ENCODE results near the gene FHIP1A. TPM values are rescaled to one million over a fixed set of nuclear protein-coding genes. Genes with fewer than 3 reads are reported as not detected.

FHIP1A gene
- total and polyA plus RNA-seq, 2 donors (not counting 3 experiments of a cell fraction or from before 2014, with no cell fraction given): 0.19 to 0.58 TPM

DNA sequence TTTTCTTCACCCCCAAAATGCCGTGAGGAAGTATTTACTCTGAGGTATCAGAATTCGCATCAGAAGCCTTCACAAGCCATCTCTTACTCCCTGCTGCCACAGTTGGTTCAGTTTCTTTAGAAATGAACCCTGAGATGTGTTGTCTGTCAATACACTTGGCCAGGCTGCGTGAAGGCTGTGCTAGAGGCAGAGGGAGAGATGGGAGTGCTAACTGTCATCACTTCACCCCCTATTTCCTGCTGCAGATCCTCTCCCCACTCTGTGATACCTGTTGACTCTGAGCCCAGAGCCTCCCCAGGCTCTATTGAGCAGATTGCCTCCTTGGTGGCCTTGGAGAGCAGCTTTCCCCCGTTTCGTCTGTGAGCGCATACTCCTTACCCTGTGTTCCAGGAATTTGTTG lies 34.8 kb downstream of the FHIP1A start:
- ChIA-PET POLR2A (no interaction called here), CTCF (interaction anchor here (1.0 to 1.6 kb wide), 2 partner anchors 13 to 17 kb away, joined by 3 to 5 read pairs; no protein-coding TSS in a partner anchor)
- Histone ChIP-seq H3K27me3 (ENCODE audit: control insufficient read depth in 2 of 2, insufficient read depth in 2 of 2, low read length in 2 of 2) (peaks cover 0 to 2% of the 10 kb centered on the region in 2 experiments), H3K79me2 (ENCODE audit: control insufficient read depth, insufficient read depth, low read length) (no peaks in the 10 kb centered on the region), H3K4me1 (ENCODE audit: control insufficient read depth, extremely low read depth, insufficient read depth, low read length) (no peaks in the 10 kb centered on the region), H3K4me3 (replicated peaks in 1 of 3; ENCODE audit: insufficient read depth in 1 of 3, low read depth in 1 of 3, low read length in 3 of 3) (no peak overlapping the region), H3K27ac (ENCODE audit: insufficient read depth, low read depth, low read length) (no peak overlapping the region), H4K20me1 (replicated peaks; ENCODE audit: control insufficient read depth, extremely low read depth, insufficient read depth, low read length) (no peaks in the 10 kb centered on the region), H3K4me2 (ENCODE audit: insufficient read depth, low read length) (no peak overlapping the region), H3K9me3 (replicated peaks; ENCODE audit: control insufficient read depth, insufficient read depth, low read length) (no peaks in the 10 kb centered on the region), H2AFZ (ENCODE audit: low read depth, low read length) (no peak overlapping the region), H3K9me1 (replicated peaks; ENCODE audit: control insufficient read depth, extremely low read depth, insufficient read depth, low read length) (no peaks in the 10 kb centered on the region), H3K9ac (replicated peaks; ENCODE audit: extremely low read depth, insufficient read depth, low read length) (no peak overlapping the region), H3K36me3 (ENCODE audit: control insufficient read depth in 2 of 2, extremely low read depth in 1 of 2, insufficient read depth in 2 of 2, low read length in 2 of 2) (no peaks in the 10 kb centered on the region)
- no peak for TF ChIP-seq MYC (IDR thresholded peaks at IDR 0.05; ENCODE audit: low read depth, low read length)
- TF ChIP-seq EZH2 (IDR thresholded peaks at IDR 0.05; ENCODE audit: borderline replicate concordance, low read depth, low read length, severe bottlenecking): no peak
- no peak for TF ChIP-seq FOS (IDR thresholded peaks at IDR 0.05; ENCODE audit: borderline replicate concordance, insufficient read depth, low read length)
- TF ChIP-seq GATA2 (IDR thresholded peaks at IDR 0.05; ENCODE audit: insufficient read depth, insufficient read length, low read depth, low read length): no peak
- TF ChIP-seq, protein P1, sequence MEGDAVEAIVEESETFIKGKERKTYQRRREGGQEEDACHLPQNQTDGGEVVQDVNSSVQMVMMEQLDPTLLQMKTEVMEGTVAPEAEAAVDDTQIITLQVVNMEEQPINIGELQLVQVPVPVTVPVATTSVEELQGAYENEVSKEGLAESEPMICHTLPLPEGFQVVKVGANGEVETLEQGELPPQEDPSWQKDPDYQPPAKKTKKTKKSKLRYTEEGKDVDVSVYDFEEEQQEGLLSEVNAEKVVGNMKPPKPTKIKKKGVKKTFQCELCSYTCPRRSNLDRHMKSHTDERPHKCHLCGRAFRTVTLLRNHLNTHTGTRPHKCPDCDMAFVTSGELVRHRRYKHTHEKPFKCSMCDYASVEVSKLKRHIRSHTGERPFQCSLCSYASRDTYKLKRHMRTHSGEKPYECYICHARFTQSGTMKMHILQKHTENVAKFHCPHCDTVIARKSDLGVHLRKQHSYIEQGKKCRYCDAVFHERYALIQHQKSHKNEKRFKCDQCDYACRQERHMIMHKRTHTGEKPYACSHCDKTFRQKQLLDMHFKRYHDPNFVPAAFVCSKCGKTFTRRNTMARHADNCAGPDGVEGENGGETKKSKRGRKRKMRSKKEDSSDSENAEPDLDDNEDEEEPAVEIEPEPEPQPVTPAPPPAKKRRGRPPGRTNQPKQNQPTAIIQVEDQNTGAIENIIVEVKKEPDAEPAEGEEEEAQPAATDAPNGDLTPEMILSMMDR (IDR thresholded peaks at IDR 0.05; ENCODE audit: extremely low read depth in 1 of 2, insufficient read depth in 1 of 2, low read depth in 1 of 2, low read length in 2 of 2): no peak
- TF ChIP-seq JUN (IDR thresholded peaks at IDR 0.05; ENCODE audit: borderline replicate concordance, insufficient read depth, insufficient read length, low read depth): no peak
- no peak for TF ChIP-seq POLR2AphosphoS5 (IDR thresholded peaks at IDR 0.05; ENCODE audit: insufficient read depth, low read depth, low read length)
- TF ChIP-seq POLR2A (IDR thresholded peaks at IDR 0.05; ENCODE audit: low read depth, low read length): no peak
- TF ChIP-seq, protein P2, sequence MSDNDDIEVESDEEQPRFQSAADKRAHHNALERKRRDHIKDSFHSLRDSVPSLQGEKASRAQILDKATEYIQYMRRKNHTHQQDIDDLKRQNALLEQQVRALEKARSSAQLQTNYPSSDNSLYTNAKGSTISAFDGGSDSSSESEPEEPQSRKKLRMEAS (IDR thresholded peaks at IDR 0.05; ENCODE audit: insufficient read depth, insufficient read length): no peak
- no peak for FAIRE-seq
- intact Hi-C loops (cut with micrococcal nuclease): no loop called here
- no peak for DNase-seq (ENCODE audit: low read depth, low spot score)
- dilution Hi-C loops (cut with MboI; ENCODE audit: extremely low pct_ligation_motif_present, low sequenced_read_pairs): no loop called here
- no TSS peak for BruUV-seq (replicated peaks)
